Measurements from ENCODE around the gene KNDC1. TPM values are rescaled to one million over a fixed set of nuclear protein-coding genes. Genes with fewer than 3 reads are reported as not detected.

KNDC1 gene
- total RNA-seq, 2 donors from 2014 or later, result 6.5 to 9.6 TPM

- no peaks in the 10 kb centered on the region for H3K4me1 Mint-ChIP-seq
- no peak overlapping the region for H3K4me3 ChIP-seq (ENCODE audit: low read length)
- peaks cover 13% of the 10 kb centered on the region for H3K9me3 Mint-ChIP-seq
- H3K27ac ChIP-seq (ENCODE audit: low read depth, low read length), result no peak overlapping the region
- no peaks in the 10 kb centered on the region for H3K9me3 ChIP-seq (ENCODE audit: control insufficient read depth, low read length)
- no peak overlapping the region for H3K9ac ChIP-seq (ENCODE audit: extremely low read depth, low read length, poor library complexity, severe bottlenecking)
- no peaks in the 10 kb centered on the region for H3K36me3 ChIP-seq (ENCODE audit: control insufficient read depth, insufficient read depth, low read length)
- H3K4me3 Mint-ChIP-seq, result no peak overlapping the region
- DNase-seq, result no peak
- no peak for TF ChIP-seq CTCF (conservative IDR thresholded peaks at IDR 0.05)
- H3K27me3 ChIP-seq (ENCODE audit: control insufficient read depth, insufficient read depth, low read length, poor library complexity, severe bottlenecking), result no peaks in the 10 kb centered on the region
- H3K36me3 Mint-ChIP-seq (ENCODE audit: low read depth), result peaks cover 9% of the 10 kb centered on the region
- WGBS, 2 experiments (ENCODE audit: insufficient coverage in 1 of 2, insufficient read length in 1 of 2), result 88 to 89% methylated on average over 25 to 31 of the region's 38 CpGs
- H3K27me3 Mint-ChIP-seq (ENCODE audit: insufficient read depth), result no peaks in the 10 kb centered on the region
- H3K4me1 ChIP-seq (ENCODE audit: control insufficient read depth, insufficient read depth, low read length), result no peaks in the 10 kb centered on the region
- H3K27ac Mint-ChIP-seq, result no peak overlapping the region
Observed at GRCh38 chr10:133187906-133188681, 28.1 kb downstream of the KNDC1 start.

GRCh38 chr10:133189256-133189655 is 29.2 kb downstream of the KNDC1 start:
- TF ChIP-seq CTCF (conservative IDR thresholded peaks at IDR 0.05), result no peak
- Mint-ChIP-seq H3K4me3 (no peak overlapping the region), H3K36me3 (ENCODE audit: low read depth) (peaks cover 4% of the 10 kb centered on the region), H3K9me3 (peaks cover 19% of the 10 kb centered on the region), H3K27ac (no peak overlapping the region), H3K4me1 (no peaks in the 10 kb centered on the region), H3K27me3 (ENCODE audit: insufficient read depth) (no peaks in the 10 kb centered on the region)
- H3K4me3 ChIP-seq (ENCODE audit: low read length), result no peak overlapping the region
- no peaks in the 10 kb centered on the region for H3K9me3 ChIP-seq (ENCODE audit: control insufficient read depth, low read length)
- H3K27me3 ChIP-seq (ENCODE audit: control insufficient read depth, insufficient read depth, low read length, poor library complexity, severe bottlenecking), result no peaks in the 10 kb centered on the region
- H3K9ac ChIP-seq (ENCODE audit: extremely low read depth, low read length, poor library complexity, severe bottlenecking), result no peak overlapping the region
- no peaks in the 10 kb centered on the region for H3K36me3 ChIP-seq (ENCODE audit: control insufficient read depth, insufficient read depth, low read length)
- H3K27ac ChIP-seq (ENCODE audit: low read depth, low read length), result no peak overlapping the region
- 93 to 99% methylated on average over 17 to 22 of the region's 22 CpGs for WGBS, 2 experiments (ENCODE audit: insufficient coverage in 1 of 2, insufficient read length in 1 of 2)
- no peak for DNase-seq
- no peaks in the 10 kb centered on the region for H3K4me1 ChIP-seq (ENCODE audit: control insufficient read depth, insufficient read depth, low read length)

- Histone ChIP-seq H3K36me3 (ENCODE audit: control insufficient read depth, insufficient read depth, low read length) (no peaks in the 10 kb centered on the region), H3K27me3 (ENCODE audit: control insufficient read depth, insufficient read depth, low read length, poor library complexity, severe bottlenecking) (no peaks in the 10 kb centered on the region)
- H3K36me3 Mint-ChIP-seq (ENCODE audit: low read depth), result peaks cover 1% of the 10 kb centered on the region
Observed at GRCh38 chr10:133189726-133190125, 29.7 kb downstream of the KNDC1 start.

More at GRCh38 chr10:133189726-133190125, 29.7 kb downstream of the KNDC1 start:
- Mint-ChIP-seq H3K4me1 (no peaks in the 10 kb centered on the region), H3K4me3 (no peak overlapping the region), H3K27me3 (ENCODE audit: insufficient read depth) (peaks cover 1% of the 10 kb centered on the region), H3K9me3 (peaks cover 19% of the 10 kb centered on the region), H3K27ac (no peak overlapping the region)
- no peaks in the 10 kb centered on the region for H3K9me3 ChIP-seq (ENCODE audit: control insufficient read depth, low read length)
- H3K9ac ChIP-seq (ENCODE audit: extremely low read depth, low read length, poor library complexity, severe bottlenecking), result no peak overlapping the region
- H3K27ac ChIP-seq (ENCODE audit: low read depth, low read length), result no peak overlapping the region
- no peak overlapping the region for H3K4me3 ChIP-seq (ENCODE audit: low read length)
- H3K4me1 ChIP-seq (ENCODE audit: control insufficient read depth, insufficient read depth, low read length), result no peaks in the 10 kb centered on the region
- 93% methylated on average over 11 to 14 of the region's 14 CpGs for WGBS, 2 experiments (ENCODE audit: insufficient coverage in 1 of 2, insufficient read length in 1 of 2)
- DNase-seq, result no peak
- TF ChIP-seq CTCF (conservative IDR thresholded peaks at IDR 0.05), result no peak
